A549 (cell line): ENCODE data around the gene MPHOSPH9.

Source experiments
- HDAC2 ChIP-seq: fragments of 200-600 bp; sonication (generic); IDR thresholded peaks from 2 replicates; pipeline ENCODE4 v1.6.1; 2016
- RNF2 ChIP-seq: fragments of 200-600 bp; sonication (generic); IDR thresholded peaks from 2 replicates; pipeline ENCODE4 v1.6.1; 2016; ENCODE audit warnings: low read depth, mild to moderate bottlenecking, antibody characterized with exemption, moderate library complexity, borderline replicate concordance

- TF ChIP-seq HDAC2 (no peak), RNF2 (no peak)
Observed at GRCh38 chr12:123238330-123238682, 5.4 kb upstream of the MPHOSPH9 start.
